WERI-Rb-1 (cell line): ENCODE results near the gene SQSTM1.

Experiments
- DNase-seq: peaks from one replicate; pipeline ENCODE4 v3.0.0-alpha.2; 2020
- H3K27ac ChIP-seq: fragments of 250-450 bp; sonication (Bioruptor Pico); 2 replicates; pipeline ENCODE4 v1.5.1; 2020; ENCODE audit warnings: mild to moderate bottlenecking, moderate library complexity
- H3K27me3 ChIP-seq: fragments of 250-450 bp; sonication (Bioruptor Pico); 2 replicates; pipeline ENCODE4 v1.5.1; 2021; ENCODE audit warnings: mild to moderate bottlenecking, low read depth, moderate library complexity; ENCODE audit not compliant: insufficient read depth, severe bottlenecking
- H3K36me3 ChIP-seq: fragments of 250-450 bp; sonication (Bioruptor Pico); 2 replicates; pipeline ENCODE4 v1.5.1; 2020; ENCODE audit warnings: mild to moderate bottlenecking, moderate library complexity
- H3K4me3 ChIP-seq: 2 replicates; pipeline ENCODE4 v1.5.1; 2011; ENCODE audit warnings: low read depth, mild to moderate bottlenecking, control low read depth, low read length
- H3K9me3 ChIP-seq: fragments of 250-450 bp; sonication (Bioruptor Pico); 2 replicates; pipeline ENCODE4 v1.5.1; 2021; ENCODE audit warnings: mild to moderate bottlenecking, moderate library complexity; ENCODE audit not compliant: severe bottlenecking
- TF ChIP-seq, protein P1 (sequence below): IDR thresholded peaks from 2 replicates; pipeline ENCODE4 v1.5.1; 2011; ENCODE audit warnings: low read depth, mild to moderate bottlenecking, control low read depth, inconsistent platforms, low read length

SQSTM1 gene

DNA sequence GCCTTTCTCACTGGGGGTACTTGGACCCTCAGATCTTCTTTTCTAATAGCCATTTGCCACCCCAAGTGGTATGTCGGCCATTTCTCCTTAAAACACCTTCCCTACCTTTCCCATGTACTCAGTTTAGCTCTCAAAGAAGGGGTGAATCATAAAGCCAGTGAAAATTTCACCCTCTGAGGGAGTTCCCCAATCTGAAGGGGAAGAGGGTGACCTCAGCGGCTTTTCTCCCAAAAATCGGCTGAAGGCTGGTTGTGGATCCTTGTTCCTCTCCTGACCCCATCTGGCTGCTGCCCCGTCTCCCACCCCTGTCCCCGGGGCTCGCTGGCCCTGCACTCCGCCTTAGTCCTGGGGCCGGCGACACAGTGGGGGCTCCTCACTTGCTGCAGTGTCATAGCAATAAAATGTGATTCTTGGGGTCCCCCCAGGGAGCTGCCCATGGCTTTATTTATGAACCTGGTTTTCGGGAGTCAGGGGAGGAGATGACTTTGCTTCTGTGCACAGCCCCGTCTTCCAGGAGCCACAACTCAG, 44.2 kb upstream of the SQSTM1 start:
- Histone ChIP-seq H3K36me3 (peaks cover 13% of the 10 kb centered on the region), H3K4me3 (no peak overlapping the region), H3K27ac (no peak overlapping the region), H3K27me3 (no peaks in the 10 kb centered on the region), H3K9me3 (no peaks in the 10 kb centered on the region)
- TF ChIP-seq, protein P1, sequence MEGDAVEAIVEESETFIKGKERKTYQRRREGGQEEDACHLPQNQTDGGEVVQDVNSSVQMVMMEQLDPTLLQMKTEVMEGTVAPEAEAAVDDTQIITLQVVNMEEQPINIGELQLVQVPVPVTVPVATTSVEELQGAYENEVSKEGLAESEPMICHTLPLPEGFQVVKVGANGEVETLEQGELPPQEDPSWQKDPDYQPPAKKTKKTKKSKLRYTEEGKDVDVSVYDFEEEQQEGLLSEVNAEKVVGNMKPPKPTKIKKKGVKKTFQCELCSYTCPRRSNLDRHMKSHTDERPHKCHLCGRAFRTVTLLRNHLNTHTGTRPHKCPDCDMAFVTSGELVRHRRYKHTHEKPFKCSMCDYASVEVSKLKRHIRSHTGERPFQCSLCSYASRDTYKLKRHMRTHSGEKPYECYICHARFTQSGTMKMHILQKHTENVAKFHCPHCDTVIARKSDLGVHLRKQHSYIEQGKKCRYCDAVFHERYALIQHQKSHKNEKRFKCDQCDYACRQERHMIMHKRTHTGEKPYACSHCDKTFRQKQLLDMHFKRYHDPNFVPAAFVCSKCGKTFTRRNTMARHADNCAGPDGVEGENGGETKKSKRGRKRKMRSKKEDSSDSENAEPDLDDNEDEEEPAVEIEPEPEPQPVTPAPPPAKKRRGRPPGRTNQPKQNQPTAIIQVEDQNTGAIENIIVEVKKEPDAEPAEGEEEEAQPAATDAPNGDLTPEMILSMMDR: no peak
- DNase-seq: no peak

DNA sequence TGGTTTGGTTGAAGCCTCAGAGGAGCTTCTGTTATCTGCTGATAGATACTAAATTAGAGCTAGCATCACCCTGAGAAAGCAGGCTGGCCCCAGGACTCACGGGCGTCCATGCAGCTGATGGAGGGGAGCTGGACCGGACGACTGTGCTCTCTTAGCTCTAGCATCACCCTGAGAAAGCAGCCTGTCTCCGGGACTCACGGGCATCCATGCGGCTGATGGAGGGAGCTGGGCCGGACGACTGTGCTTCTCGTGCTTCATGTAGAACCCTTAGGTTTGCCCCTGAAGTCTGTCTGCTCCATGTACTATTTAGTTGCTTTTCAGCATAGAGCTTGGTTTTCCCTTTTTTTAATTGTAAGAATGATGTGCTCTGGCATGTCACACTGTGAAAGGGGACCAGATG, 43.2 kb upstream of the SQSTM1 start:
- DNase-seq: no peak
- H3K27me3 ChIP-seq: no peaks in the 10 kb centered on the region
- no peak overlapping the region for H3K4me3 ChIP-seq
- H3K9me3 ChIP-seq: no peaks in the 10 kb centered on the region
- H3K36me3 ChIP-seq: peaks cover 3% of the 10 kb centered on the region; the same call in 1 of the 2 replicates
- TF ChIP-seq, protein P1: no peak
- H3K27ac ChIP-seq: no peak overlapping the region

DNA sequence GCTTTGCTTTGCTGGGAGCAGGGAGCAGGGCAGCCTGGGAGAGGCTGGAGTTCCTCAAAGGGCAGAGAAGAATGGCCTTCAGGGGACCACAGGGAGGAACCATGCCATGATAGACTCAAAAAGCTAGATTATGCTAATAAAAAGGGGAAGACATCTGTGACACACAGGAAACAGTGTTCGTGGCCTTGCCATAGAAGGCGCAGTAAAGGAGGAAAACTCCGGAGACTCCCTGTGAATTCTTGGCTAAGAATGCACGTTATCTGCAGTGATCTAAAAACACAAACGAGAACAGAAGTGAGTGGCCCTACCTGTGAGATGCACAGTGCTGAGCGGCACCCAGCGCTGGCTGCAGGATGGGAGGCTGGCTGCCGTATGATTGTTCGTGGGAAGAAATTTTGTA, 42.8 kb upstream of the SQSTM1 start:
- no peaks in the 10 kb centered on the region for H3K9me3 ChIP-seq
- H3K27me3 ChIP-seq: no peaks in the 10 kb centered on the region
- H3K4me3 ChIP-seq: no peak overlapping the region
- peaks cover 3% of the 10 kb centered on the region; the same call in 1 of the 2 replicates for H3K36me3 ChIP-seq
- H3K27ac ChIP-seq: no peak overlapping the region
- DNase-seq: no peak
- TF ChIP-seq, protein P1: no peak

DNA sequence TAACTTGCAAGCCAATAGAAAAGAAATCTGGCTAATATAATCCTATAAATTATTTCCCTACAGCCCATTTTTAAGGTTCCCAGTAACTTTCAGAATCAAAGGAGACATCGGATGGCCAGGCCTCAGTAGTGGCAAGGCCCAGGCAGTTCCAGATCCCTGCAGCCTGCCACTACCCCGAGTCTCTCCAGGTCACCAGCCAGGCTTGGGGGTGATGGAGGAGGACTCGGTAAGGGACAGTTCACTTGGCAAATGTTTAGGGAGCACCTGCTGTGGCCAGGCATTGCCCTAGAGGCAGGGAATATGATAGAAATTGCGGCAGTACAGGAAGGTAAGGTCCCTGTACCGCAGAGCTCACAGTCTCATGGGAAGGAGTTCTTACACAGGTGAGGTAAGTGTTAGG, 42.1 kb upstream of the SQSTM1 start:
- Histone ChIP-seq H3K27me3 (no peaks in the 10 kb centered on the region), H3K9me3 (no peaks in the 10 kb centered on the region), H3K4me3 (no peak overlapping the region), H3K27ac (no peak overlapping the region), H3K36me3 (0 out of 2 replicates have a peak, but pooled peaks cover 3% of the 10 kb centered on the region)
- DNase-seq: no peak
- TF ChIP-seq, protein P1: no peak

DNA sequence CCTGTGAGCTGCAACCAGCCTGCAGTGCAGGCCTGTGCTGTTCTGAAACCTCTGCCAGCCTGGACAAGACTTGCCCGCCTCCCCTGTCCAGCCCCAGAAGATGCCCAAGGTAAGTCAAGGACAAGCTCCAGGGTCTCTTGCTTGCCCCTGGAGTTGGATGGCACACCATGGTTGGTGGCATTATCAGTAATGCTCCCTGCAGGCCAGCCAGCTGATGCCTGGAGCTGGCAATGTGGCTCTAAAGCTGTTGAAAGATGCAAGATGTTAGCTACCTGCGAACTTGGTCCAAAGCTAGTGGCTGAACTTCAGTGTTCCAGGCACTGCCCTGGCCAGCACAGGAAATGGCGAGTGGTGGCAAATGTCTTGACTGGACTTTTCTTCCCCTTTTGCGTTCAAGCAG, 40.9 kb upstream of the SQSTM1 start:
- H3K9me3 ChIP-seq: no peaks in the 10 kb centered on the region
- 0 out of 2 replicates have a peak, but pooled peaks cover 3% of the 10 kb centered on the region for H3K36me3 ChIP-seq
- no peak overlapping the region for H3K4me3 ChIP-seq
- no peak overlapping the region for H3K27ac ChIP-seq
- no peaks in the 10 kb centered on the region for H3K27me3 ChIP-seq
- TF ChIP-seq, protein P1: no peak
- DNase-seq: no peak

DNA sequence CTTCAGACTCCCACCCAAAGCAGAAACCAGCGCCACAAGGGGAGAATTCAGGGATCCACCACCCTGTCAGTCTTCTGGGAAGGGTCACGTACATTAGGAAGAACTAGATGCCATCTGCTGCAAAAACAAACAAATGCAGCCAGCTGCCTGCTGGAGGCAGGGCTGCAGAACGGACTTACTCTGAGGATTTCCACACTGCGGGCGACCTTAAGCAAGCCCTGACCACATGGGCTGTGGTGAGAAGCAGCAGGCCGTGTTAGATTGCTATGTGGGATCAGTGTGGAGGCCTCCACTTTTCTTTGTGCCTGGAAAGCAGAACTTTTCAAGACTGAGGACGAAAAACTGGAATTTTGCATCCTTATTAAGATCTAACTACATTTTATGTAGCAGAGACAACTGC, 40.3 kb upstream of the SQSTM1 start:
- 0 out of 2 replicates have a peak, but pooled peaks cover 3% of the 10 kb centered on the region for H3K36me3 ChIP-seq
- DNase-seq: no peak

More for the DNA sequence above, 40.3 kb upstream of the SQSTM1 start:
- H3K4me3 ChIP-seq: no peak overlapping the region
- H3K27ac ChIP-seq: no peak overlapping the region
- TF ChIP-seq, protein P1: no peak
- H3K27me3 ChIP-seq: no peaks in the 10 kb centered on the region
- H3K9me3 ChIP-seq: no peaks in the 10 kb centered on the region
